Measurements from ENCODE around the gene MSX2.

- TF ChIP-seq GATA2 (IDR thresholded peaks at IDR 0.05; ENCODE audit: low read depth, low read length) (no peak), GATA3 (IDR thresholded peaks at IDR 0.05; ENCODE audit: low read depth, low read length) (no peak)
Observed at GRCh38 chr5:174680901-174681565, 43.3 kb upstream of the MSX2 start.

Measured in SH-SY5Y (cell line).